Omental fat pad (tissue), 4 donors: ENCODE data around the gene PPARA. TPM values are rescaled to one million over a fixed set of nuclear protein-coding genes. Genes with fewer than 3 reads are reported as not detected.
"Not testable (repeated sequence)": the region's sequence is repeated elsewhere in the genome, so short reads cannot be mapped to it uniquely, and the experiment has no call there.

ENCODE experiments used
- ATAC-seq: fragments of 150-250 bp; one replicate; pipeline ENCODE4 v1.9.1; 2016; ENCODE audit warnings: mild to moderate bottlenecking, moderate library complexity; ENCODE audit not compliant: low FRiP score
- DNase-seq: peaks from one replicate; pipeline ENCODE4 v3.0.0-alpha.2; 2019; ENCODE audit warnings: low spot score
- total RNA-seq, 4 donors: library from RNA; depleted of rRNA; stranded (reverse); fragments of >200 nt; gene quantifications; one replicate each; pipeline ENCODE4 v1.1.0, GENCODE V29; 2016
- TF ChIP-seq, protein P1 (sequence below), 3 donors: fragments of 450-650 bp; IDR thresholded peaks; one replicate each; pipeline ENCODE4 v1.5.1; 2016 to 2017; ENCODE audit warnings: antibody characterized with exemption in 3 of 3, mild to moderate bottlenecking in 3 of 3, moderate library complexity in 2 of 3

Gene PPARA
- total RNA-seq, 4 donors from 2014 or later: 20.7 to 35.5 (median 30.4) TPM

DNA sequence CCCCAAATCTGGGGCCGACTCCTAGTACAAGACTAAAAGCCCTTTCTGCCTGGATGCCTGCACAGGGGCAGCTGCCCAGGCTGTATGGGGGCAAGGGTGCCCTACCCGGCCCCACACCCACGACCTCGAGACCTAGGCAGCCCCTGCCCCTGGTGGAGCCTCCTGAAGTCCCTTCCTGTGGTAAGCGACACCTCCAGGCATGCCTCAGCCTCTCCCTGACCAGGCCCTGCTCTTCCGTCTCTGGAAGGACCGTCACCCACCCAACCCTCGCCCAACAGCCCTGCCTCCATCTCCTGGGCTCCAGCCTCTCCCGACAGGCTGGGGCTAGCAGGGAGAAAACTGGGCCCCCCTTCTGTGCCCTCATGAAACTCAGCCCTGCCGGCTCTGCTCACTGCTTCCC lies 22.8 kb upstream of the PPARA start:
- no peak for ATAC-seq
- DNase-seq: no peak
- TF ChIP-seq, protein P1, sequence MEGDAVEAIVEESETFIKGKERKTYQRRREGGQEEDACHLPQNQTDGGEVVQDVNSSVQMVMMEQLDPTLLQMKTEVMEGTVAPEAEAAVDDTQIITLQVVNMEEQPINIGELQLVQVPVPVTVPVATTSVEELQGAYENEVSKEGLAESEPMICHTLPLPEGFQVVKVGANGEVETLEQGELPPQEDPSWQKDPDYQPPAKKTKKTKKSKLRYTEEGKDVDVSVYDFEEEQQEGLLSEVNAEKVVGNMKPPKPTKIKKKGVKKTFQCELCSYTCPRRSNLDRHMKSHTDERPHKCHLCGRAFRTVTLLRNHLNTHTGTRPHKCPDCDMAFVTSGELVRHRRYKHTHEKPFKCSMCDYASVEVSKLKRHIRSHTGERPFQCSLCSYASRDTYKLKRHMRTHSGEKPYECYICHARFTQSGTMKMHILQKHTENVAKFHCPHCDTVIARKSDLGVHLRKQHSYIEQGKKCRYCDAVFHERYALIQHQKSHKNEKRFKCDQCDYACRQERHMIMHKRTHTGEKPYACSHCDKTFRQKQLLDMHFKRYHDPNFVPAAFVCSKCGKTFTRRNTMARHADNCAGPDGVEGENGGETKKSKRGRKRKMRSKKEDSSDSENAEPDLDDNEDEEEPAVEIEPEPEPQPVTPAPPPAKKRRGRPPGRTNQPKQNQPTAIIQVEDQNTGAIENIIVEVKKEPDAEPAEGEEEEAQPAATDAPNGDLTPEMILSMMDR (IDR thresholded peaks at IDR 0.05): no peak

DNA sequence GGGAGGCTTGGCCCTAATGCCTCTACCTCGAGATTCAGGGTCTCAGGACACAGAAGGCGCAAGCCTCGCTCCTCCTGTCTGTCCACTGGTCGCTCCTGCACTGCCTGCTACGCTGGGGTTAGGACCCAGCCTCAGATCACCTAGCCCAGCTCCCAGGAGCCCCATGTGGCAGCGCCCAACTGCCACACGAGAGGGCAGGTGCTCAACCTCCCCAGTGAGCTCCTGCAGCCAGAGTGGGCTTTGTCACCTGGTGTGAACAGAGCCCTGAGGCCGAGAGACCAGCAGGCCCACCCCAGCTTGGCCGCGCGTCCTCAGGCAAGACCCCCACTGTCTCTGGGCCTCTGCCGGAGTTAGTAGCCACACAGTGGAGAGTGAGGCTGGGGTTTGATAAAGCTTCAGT lies 21.7 kb upstream of the PPARA start:
- ATAC-seq (no peak), DNase-seq (no peak)
- TF ChIP-seq, protein P1 (IDR thresholded peaks at IDR 0.05): no peak

DNA sequence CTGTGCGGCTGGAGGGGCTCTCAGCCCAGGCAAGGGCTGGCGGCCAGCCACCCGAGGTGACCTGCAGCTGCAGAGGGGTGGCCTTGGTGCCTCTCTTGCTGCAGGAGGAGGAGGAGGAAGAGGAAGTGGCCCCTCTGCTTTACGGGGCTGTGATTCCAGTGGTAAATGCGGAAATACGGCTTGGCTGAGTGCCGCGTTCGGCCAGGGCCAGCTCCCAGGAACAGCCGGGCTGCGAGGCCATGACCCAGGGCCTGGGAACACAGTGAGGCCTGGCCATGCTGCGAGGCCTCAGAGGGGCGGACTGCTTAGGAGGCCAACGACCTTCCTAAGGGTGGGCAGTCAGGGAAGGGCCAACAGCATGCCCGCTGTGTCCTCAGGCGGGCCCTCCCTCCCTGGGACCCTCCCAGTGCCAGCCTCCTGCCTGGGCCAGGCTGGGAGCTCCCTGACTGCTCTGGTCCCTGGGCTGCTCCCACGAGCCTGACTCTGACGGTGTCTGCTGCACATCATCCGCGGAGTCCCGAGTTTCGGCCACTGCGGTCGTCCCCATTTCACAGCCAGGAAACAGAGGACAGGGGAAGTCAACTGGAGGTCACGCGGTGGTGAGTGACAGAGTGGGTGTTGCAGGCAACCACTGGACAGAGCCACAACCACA lies 20.8 kb upstream of the PPARA start:
- TF ChIP-seq, protein P1 (IDR thresholded peaks at IDR 0.05): no peak
- no peak for ATAC-seq
- no peak for DNase-seq

DNA sequence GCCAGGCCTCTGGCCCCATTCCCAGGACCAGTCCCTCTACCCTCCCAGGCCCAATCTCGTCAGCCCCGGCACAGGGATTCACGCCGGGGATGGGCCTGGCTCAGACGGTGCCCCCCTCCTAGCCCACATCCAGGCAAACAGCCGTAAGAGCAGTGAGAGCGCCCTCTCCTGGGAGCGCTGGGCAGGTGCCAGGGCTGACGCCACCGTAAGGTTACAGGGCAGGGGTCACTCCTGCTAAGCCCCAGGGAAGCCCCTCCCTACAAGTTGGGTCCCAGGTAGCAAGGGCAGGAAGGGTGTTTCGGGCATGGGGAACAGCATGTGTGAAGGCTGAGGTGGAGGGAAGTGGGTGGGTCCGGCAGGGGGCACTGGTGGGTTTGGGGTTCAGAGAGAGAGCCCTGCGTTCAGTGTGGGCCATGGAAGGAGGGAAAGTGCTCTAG lies 19.2 kb upstream of the PPARA start:
- no peak for ATAC-seq
- TF ChIP-seq, protein P1 (IDR thresholded peaks at IDR 0.05): no peak
- DNase-seq: no peak

DNA sequence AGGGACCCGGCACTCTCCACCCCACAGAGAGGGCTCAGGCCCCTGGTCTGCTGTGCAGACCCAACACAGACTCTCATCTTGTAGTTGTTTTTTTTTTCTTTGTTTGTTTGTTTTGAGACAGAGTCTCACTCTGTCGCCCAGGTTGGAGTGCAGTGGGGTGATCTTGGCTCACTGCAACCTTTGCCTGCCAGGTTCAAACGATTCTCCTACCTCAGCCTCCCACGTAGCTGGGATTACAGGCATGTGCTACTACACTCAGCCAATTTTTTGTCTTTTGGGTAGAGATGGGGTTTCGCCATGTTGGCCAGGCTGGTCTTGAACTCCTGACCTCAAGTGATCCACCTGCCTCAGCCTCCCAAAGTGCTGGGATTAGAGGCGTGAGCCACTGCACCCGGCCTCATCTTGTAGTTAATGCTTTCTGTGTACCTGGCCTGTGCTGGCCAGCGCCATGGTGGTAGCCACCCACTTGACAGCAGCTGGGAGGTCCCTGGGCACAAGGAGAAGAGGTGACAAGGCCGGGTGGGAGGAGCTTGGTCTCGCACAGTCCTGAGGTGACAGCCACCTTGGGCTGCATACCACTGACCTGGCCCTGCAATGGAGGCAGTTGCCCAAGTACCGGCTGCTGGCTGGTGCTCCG lies 18.0 kb upstream of the PPARA start:
- ATAC-seq, DNase-seq: not testable (repeated sequence)

DNA sequence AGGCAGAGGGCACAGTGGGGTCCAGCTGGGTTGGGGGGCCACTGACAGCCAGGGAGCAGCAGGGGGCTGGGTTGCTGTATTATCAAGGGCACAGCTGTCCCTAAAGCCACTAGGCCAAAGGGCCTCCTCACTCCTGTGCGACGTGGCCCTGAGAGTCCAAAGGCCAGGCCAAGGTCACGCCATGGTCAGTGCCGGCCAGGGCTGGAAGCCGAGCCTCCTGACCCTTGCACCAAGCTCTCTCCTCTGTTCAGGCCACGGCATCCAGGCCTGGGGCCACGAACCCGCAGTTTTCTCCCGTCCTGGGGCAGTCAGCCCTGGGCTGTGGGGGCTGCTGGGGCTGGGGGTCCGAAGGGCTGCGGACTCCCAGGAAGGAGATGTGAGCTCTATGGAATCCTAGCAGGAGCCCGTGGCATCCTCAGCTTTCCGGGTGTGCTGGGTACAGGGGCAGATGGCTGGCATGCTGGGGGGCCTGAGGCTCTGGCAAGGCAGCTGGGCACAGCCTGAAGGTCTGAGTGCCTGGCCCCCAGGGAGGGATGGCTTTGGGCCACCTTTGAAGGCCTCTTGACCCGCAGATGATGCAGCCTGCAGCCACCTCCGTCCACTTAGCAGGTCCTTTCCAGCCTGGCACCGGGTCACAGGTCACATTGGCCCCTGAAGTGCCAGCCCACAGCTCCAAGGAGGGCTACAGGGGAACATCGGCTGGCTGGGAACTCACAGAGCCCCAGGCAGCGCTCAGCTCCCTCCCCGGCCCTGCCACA lies 17.3 kb upstream of the PPARA start:
- TF ChIP-seq, protein P1 (IDR thresholded peaks at IDR 0.05): no peak
- no peak for DNase-seq
- ATAC-seq: no peak

DNA sequence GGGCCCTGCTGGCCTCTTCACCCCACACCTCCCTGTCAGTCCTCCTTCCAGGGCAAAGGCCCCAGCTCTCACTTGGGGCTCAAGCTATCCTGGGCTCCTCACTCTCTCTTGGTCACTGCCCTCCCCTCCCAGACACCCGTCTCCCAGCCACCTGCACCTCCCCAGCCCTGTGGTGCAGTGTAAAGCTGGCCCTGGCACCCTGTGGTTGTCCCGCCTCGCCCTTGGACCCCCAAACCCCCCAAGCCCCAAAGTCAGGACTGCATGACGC lies 16.8 kb upstream of the PPARA start:
- ATAC-seq (no peak), DNase-seq (no peak)
- TF ChIP-seq, protein P1 (IDR thresholded peaks at IDR 0.05): no peak
